K562 (cell line): Measurements from ENCODE around the gene UNC5C. TPM values are rescaled to one million over a fixed set of nuclear protein-coding genes. Genes with fewer than 3 reads are reported as not detected.

ENCODE experiments used
- ATAC-seq: fragments of 200-7000 bp; cut with Tn5 transposase; 3 replicates; pipeline ENCODE4 v1.9.1; 2020; ENCODE audit warnings: moderate library complexity
- BruUV-seq: library from RNA; stranded (reverse); fragments of 400-500 nt; replicated peaks from 2 replicates; lab custom pipeline; 2021; lab: Mats Ljungman, UMichigan
- CTCF ChIA-PET: fragments of 300-600 bp; formaldehyde crosslinking; extraction: SDS; loops from one replicate; lab custom pipeline; 2021; ENCODE audit warnings: low intra/inter-chr PET ratio; lab: Yijun Ruan, JAX
- POLR2A ChIA-PET: fragments of 300-600, 350-650 bp; sonication (Branson Sonifier 250); formaldehyde crosslinking; extraction: SDS; loops from one replicate; lab custom pipeline; 2021; ENCODE audit warnings: antibody characterized with exemption, inconsistent platforms; lab: Yijun Ruan, JAX
- DNase-seq, 4 experiments: peaks; one replicate each; pipeline versions ENCODE4 v3.0.0 to v3.0.0-alpha.2; 2011 to 2018; ENCODE audit warnings: low spot score in 3 of 4, mixed read lengths in 3 of 4; ENCODE audit errors: extremely low read depth in 1 of 4
- FAIRE-seq: peaks from 2 replicates; lab custom pipeline; 2011; peaks lifted over from hg19 to GRCh38; lab: Jason Lieb, UNC
- H2AFZ ChIP-seq: 2 replicates; pipeline ENCODE4 v1.6.0; 2011; ENCODE audit warnings: low read depth, low read length, control low read depth, inconsistent platforms
- H3K27ac ChIP-seq: fragments of 200-600 bp; 3 replicates; pipeline ENCODE4 v1.8.0; 2011; ENCODE audit warnings: low read depth, mild to moderate bottlenecking, control low read depth, inconsistent platforms, low read length, moderate library complexity, mixed read lengths; ENCODE audit errors: extremely low read depth
- H3K27me3 ChIP-seq, 2 experiments: fragments of 300-600 bp in 1 of 2; 2 replicates in 1 of 2; 3 replicates in 1 of 2; pipeline versions ENCODE4 v1.6.0 to v1.8.0; 2011; ENCODE audit warnings: inconsistent platforms in 2 of 2, low read length in 2 of 2, mild to moderate bottlenecking in 1 of 2, mixed read lengths in 1 of 2, moderate library complexity in 1 of 2; ENCODE audit not compliant: control insufficient read depth in 2 of 2, insufficient read depth in 2 of 2
- H3K36me3 ChIP-seq: fragments of 300-600 bp; 3 replicates; pipeline ENCODE4 v1.8.0; 2011; ENCODE audit warnings: mild to moderate bottlenecking, low read length, inconsistent platforms; ENCODE audit not compliant: control insufficient read depth, insufficient read depth
- H3K4me1 ChIP-seq, 2 experiments: fragments of 200-600 bp in 1 of 2; replicated peaks in 1 of 2; 2 replicates in 1 of 2; 3 replicates in 1 of 2; pipeline versions ENCODE4 v1.5.1 to v1.8.0; 2011; ENCODE audit warnings: inconsistent platforms in 2 of 2, low read length in 2 of 2, mild to moderate bottlenecking in 1 of 2, mixed read lengths in 1 of 2, moderate library complexity in 1 of 2; ENCODE audit not compliant: control insufficient read depth in 2 of 2, insufficient read depth in 2 of 2
- H3K4me2 ChIP-seq: 2 replicates; pipeline ENCODE4 v1.6.1; 2011; ENCODE audit warnings: low read length, control low read depth, inconsistent platforms, mixed read lengths; ENCODE audit not compliant: insufficient read depth
- H3K4me3 ChIP-seq: fragments of 200-600 bp; sonication (generic), shearing (Covaris generic); 2 replicates; pipeline ENCODE4 v1.5.1; 2016; ENCODE audit warnings: control low read depth, inconsistent platforms
- H3K79me2 ChIP-seq: fragments of 200-600 bp; 3 replicates; pipeline ENCODE4 v1.8.0; 2011; ENCODE audit warnings: low read length, inconsistent platforms; ENCODE audit not compliant: control insufficient read depth, insufficient read depth
- H3K9ac ChIP-seq, 2 experiments: 2 replicates each; pipeline versions ENCODE4 v1.6.0 to v1.6.1; 2011; ENCODE audit warnings: low read depth in 2 of 2, low read length in 2 of 2, control low read depth in 1 of 2, inconsistent platforms in 1 of 2, mild to moderate bottlenecking in 1 of 2, mixed read lengths in 1 of 2; ENCODE audit not compliant: insufficient read depth in 1 of 2
- H3K9me1 ChIP-seq: one replicate; pipeline ENCODE4 v1.6.0; 2011; ENCODE audit warnings: inconsistent platforms, mild to moderate bottlenecking, low read length, moderate library complexity; ENCODE audit not compliant: control insufficient read depth, insufficient read depth
- H3K9me3 ChIP-seq: replicated peaks from 2 replicates; pipeline ENCODE4 v1.5.1; 2011; ENCODE audit warnings: low read depth, low read length, inconsistent platforms; ENCODE audit not compliant: control insufficient read depth, insufficient read depth
- H4K20me1 ChIP-seq: replicated peaks from 2 replicates; pipeline ENCODE4 v1.6.1; 2011; ENCODE audit warnings: low read length, inconsistent platforms, mixed read lengths; ENCODE audit not compliant: control insufficient read depth, insufficient read depth
- HIVEP1 ChIP-seq: fragments of 250-450 bp; sonication (Bioruptor Pico); IDR thresholded peaks from 2 replicates; pipeline ENCODE4 v1.4.0; 2020; ENCODE audit warnings: mild to moderate bottlenecking
- MTA1 ChIP-seq: fragments of 450-650 bp; IDR thresholded peaks from 2 replicates; pipeline ENCODE4 v1.6.1; 2017; ENCODE audit warnings: borderline replicate concordance
- PBX2 ChIP-seq, 2 experiments: IDR thresholded peaks in 1 of 2; conservative IDR thresholded peaks in 1 of 2; 2 replicates each; pipeline ENCODE4 v1.6.1; 2016; ENCODE audit warnings: low read depth in 2 of 2, mild to moderate bottlenecking in 1 of 2, missing compliant biosample characterization in 1 of 2, missing genetic modification characterization in 1 of 2, moderate library complexity in 1 of 2
- SRSF1 ChIP-seq: fragments of 200-400 bp; formaldehyde crosslinking; IDR thresholded peaks from 2 replicates; pipeline ENCODE4 v1.6.1; 2017; ENCODE audit warnings: mild to moderate bottlenecking, low read depth, low read length, moderate library complexity
- TCF7 ChIP-seq: sonication (generic); IDR thresholded peaks from 2 replicates; pipeline ENCODE4 v1.6.1; 2016; ENCODE audit warnings: antibody characterized with exemption, borderline replicate concordance
- ZNF146 ChIP-seq: IDR thresholded peaks from one replicate; pipeline ENCODE4 v1.6.1; 2018; ENCODE audit warnings: missing compliant biosample characterization; ENCODE audit not compliant: unreplicated experiment
- WGBS: fragments of 100-300 bp; shearing (Covaris generic); methylation state at CpG from one replicate; pipeline ENCODE4 v1.1.6; 2016; ENCODE audit warnings: low coverage, mixed read lengths; ENCODE audit not compliant: insufficient coverage; ENCODE audit errors: missing lambda C conversion rate; 5-methylcytosine and 5-hydroxymethylcytosine counted together
- in situ Hi-C: fragments of 300-500 bp; cut with MboI; formaldehyde crosslinking; loops from 4 replicates; pipeline ENCODE4 v1.15.0; 2018; ENCODE audit warnings: inconsistent platforms, mixed read lengths
- intact Hi-C: fragments of 100-400 bp; cut with micrococcal nuclease; formaldehyde crosslinking; loops from 2 replicates; pipeline ENCODE4 v1.14.2; 2022
- polyA plus RNA-seq, 8 experiments: library from polyadenylated mRNA; depleted of rRNA in 4 of 8; stranded (reverse) in 5 of 8; unstranded in 3 of 8; fragments of >200 nt; fragmentation: Nextera tagmentation in 2 of 8; fragmentation: Illumina TruSeq in 1 of 8; extraction: Ambion mirVana in 2 of 8; extraction: Trizol in 1 of 8; gene quantifications; 2 replicates each; pipeline versions ENCODE4 v1.2.1 to v1.2.3, GENCODE V29; 2011 to 2014; ENCODE audit warnings: inconsistent platforms in 1 of 8, missing spikeins in 1 of 8
- total RNA-seq, 7 experiments: library from RNA; depleted of rRNA in 6 of 7; stranded (reverse); fragments of >200 nt in 6 of 7; fragmentation: Illumina TruSeq in 2 of 7; extraction: Trizol in 2 of 7; gene quantifications; 2 replicates each; pipeline versions ENCODE4 v1.2.1 to v1.2.3, GENCODE V29; 2011 to 2021; ENCODE audit warnings: low replicate concordance in 1 of 7

Gene UNC5C
- total and polyA plus RNA-seq, 9 of the 15 experiments (the other 6 are each of a cell fraction or from before 2014, with no cell fraction given), result under 0.01 to 0.10 (median 0.03) TPM; not detected in 1

GRCh38 chr4:95457353-95457752 is 91.4 kb downstream of the UNC5C start:
- Histone ChIP-seq H3K9me3 (no peaks in the 10 kb centered on the region), H3K9ac (no peak overlapping the region), H3K27ac (no peak overlapping the region), H2AFZ (no peak overlapping the region), H3K27me3 (no peaks in the 10 kb centered on the region), H3K4me1 (no peaks in the 10 kb centered on the region), H3K79me2 (no peaks in the 10 kb centered on the region), H3K4me3 (no peak overlapping the region), H3K36me3 (no peaks in the 10 kb centered on the region), H4K20me1 (no peaks in the 10 kb centered on the region), H3K4me2 (no peak overlapping the region), H3K9me1 (no peaks in the 10 kb centered on the region)
- ATAC-seq, result no peak
- in situ Hi-C loops, result no loop called here
- no peak for DNase-seq
- ChIA-PET CTCF (no interaction called here), POLR2A (no interaction called here)
- FAIRE-seq, result no peak
- BruUV-seq, result no TSS peak
- no peak for TF ChIP-seq HIVEP1 (CRISPR knock-in tag)
- TF ChIP-seq TCF7, result no peak
- TF ChIP-seq MTA1, result no peak
- TF ChIP-seq PBX2 (CRISPR knock-in tag; IDR thresholded peaks at IDR 0.05; ENCODE audit: low read depth), result no peak
- TF ChIP-seq PBX2 (tag; conservative IDR thresholded peaks at IDR 0.05; ENCODE audit: low read depth), result no peak
- TF ChIP-seq SRSF1, result no peak
- no peak for TF ChIP-seq ZNF146 (CRISPR knock-in tag)
- WGBS, result 0% methylated on average over 4 of the region's 4 CpGs
- intact Hi-C loops, result no loop called here
